Small intestine (tissue), 7 donors: Measurements from ENCODE around the gene COX8A. TPM values are rescaled to one million over a fixed set of nuclear protein-coding genes. Genes with fewer than 3 reads are reported as not detected.

ENCODE experiments used
- DNase-seq, 2 donors: peaks; one replicate each; pipeline versions ENCODE4 v3.0.0 to v3.0.0-alpha.2; 2013
- FAIRE-seq: peaks from 2 replicates; lab custom pipeline; 2012; peaks lifted over from hg19 to GRCh38; lab: Jason Lieb, UNC
- H3K27ac ChIP-seq, 3 donors: one replicate each; pipeline ENCODE4 v1.5.1; 2013; ENCODE audit warnings: low read length in 2 of 3, mild to moderate bottlenecking in 2 of 3, control low read depth in 1 of 3, inconsistent platforms in 1 of 3, low read depth in 1 of 3, moderate library complexity in 1 of 3
- H3K27me3 ChIP-seq, 3 donors: one replicate each; pipeline ENCODE4 v1.6.1; 2013; ENCODE audit warnings: low read length in 3 of 3, inconsistent platforms in 1 of 3; ENCODE audit not compliant: control insufficient read depth in 3 of 3, insufficient read depth in 3 of 3
- H3K36me3 ChIP-seq, 3 donors: one replicate each; pipeline ENCODE4 v1.6.1; 2013; ENCODE audit warnings: low read length in 3 of 3, inconsistent platforms in 1 of 3, low read depth in 1 of 3, mild to moderate bottlenecking in 1 of 3, moderate library complexity in 1 of 3; ENCODE audit not compliant: control insufficient read depth in 3 of 3, insufficient read depth in 2 of 3
- H3K4me1 ChIP-seq, 3 donors: one replicate each; pipeline ENCODE4 v1.6.1; 2013; ENCODE audit warnings: low read length in 2 of 3, inconsistent platforms in 1 of 3, low read depth in 1 of 3, mild to moderate bottlenecking in 1 of 3, moderate library complexity in 1 of 3; ENCODE audit not compliant: control insufficient read depth in 3 of 3, insufficient read depth in 2 of 3
- H3K4me3 ChIP-seq, 3 donors: one replicate each; pipeline ENCODE4 v1.5.1; 2013; ENCODE audit warnings: low read length in 3 of 3, control low read depth in 1 of 3, inconsistent platforms in 1 of 3, low read depth in 1 of 3, mild to moderate bottlenecking in 1 of 3, moderate library complexity in 1 of 3
- H3K9me3 ChIP-seq, 2 donors: one replicate each; pipeline ENCODE4 v1.6.1; 2013; ENCODE audit warnings: low read depth in 1 of 2, low read length in 1 of 2; ENCODE audit not compliant: control insufficient read depth in 2 of 2, insufficient read depth in 1 of 2
- WGBS, 3 donors: extraction: QIAGEN DNeasy Blood & Tissue Kit; methylation state at CpG; one replicate each; pipeline ENCODE4 v1.1.7; 2013; 5-methylcytosine and 5-hydroxymethylcytosine counted together
- polyA plus RNA-seq, 4 donors: library from polyadenylated mRNA; stranded (reverse) in 3 of 4; unstranded in 1 of 4; fragments of 200-250 nt in 3 of 4; fragments of 120-200 nt in 1 of 4; gene quantifications; one replicate each; pipeline versions ENCODE4 v1.2.1 to v1.2.3, GENCODE V29; 2013
- donor health status: healthy with polysubstance abuse.
- donor health status: control.
- donor health status: control.
- donor health status: Bipolar disorder and iron deficiency.
- donor health status: healthy.

COX8A gene
- polyA plus RNA-seq, 4 donors, result 331 to 1,570 (median 1,390) TPM

DNA sequence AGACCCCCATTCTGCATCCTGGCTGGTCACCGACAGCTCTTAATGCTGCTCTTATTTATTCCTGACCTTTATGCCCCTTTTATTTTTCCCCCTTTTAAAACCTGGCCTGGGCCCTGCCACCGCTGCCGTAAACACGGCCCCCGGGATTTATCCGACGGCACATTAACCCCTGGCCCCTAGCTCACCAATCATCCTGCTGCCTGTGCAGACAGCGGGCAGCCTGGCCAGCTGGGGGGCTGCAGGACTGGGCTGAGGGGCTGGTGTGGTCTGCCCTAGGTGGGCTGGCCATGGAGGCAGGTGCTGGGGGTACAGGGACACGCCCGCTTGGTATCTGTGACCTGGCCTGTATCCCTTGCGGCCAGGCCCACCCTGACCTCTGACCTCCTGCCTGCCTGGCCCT lies 39.9 kb downstream of the COX8A start:
- Histone ChIP-seq H3K27me3 (peaks cover 0 to 1% (median 0%) of the 10 kb centered on the region in 3 donors), H3K27ac (no peak overlapping the region), H3K4me3 (no peak overlapping the region), H3K36me3 (peaks cover 0 to 3% (median 0%) of the 10 kb centered on the region in 3 donors), H3K4me1 (no peaks in the 10 kb centered on the region), H3K9me3 (peaks cover 0 to 11% of the 10 kb centered on the region in 2 donors)
- no peak for FAIRE-seq
- DNase-seq, result no peak
- 83 to 95% (median 94%) methylated on average over 11 of the region's 11 CpGs for WGBS, 3 donors

DNA sequence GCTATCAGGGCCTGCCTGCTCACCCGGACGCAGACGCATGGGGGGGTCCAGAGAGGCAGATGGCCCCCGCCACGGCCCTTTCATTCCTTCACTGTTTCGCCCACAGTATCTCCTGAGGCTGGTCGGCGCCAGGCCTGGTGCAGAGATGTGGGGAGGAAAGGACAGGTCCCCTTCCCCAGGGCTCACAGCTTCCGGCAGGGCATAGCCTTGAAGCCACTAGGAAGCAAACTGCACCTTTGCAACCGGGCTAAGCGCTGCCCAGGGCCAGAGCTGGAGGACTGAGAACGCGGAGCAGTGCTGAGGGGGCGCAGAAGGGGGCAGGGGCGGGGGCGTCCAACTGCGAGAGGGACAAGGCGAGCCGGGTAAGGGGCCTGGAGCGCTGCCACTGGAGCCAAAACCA lies 41.1 kb downstream of the COX8A start:
- Histone ChIP-seq H3K4me1 (no peaks in the 10 kb centered on the region), H3K36me3 (peaks cover 0 to 2% (median 0%) of the 10 kb centered on the region in 3 donors), H3K27ac (no peak overlapping the region), H3K4me3 (no peak overlapping the region), H3K9me3 (peaks cover 0 to 7% of the 10 kb centered on the region in 2 donors), H3K27me3 (no peaks in the 10 kb centered on the region)
- DNase-seq, result no peak
- WGBS, 3 donors, result 88 to 92% (median 88%) methylated on average over 18 to 20 of the region's 20 CpGs
- no peak for FAIRE-seq

DNA sequence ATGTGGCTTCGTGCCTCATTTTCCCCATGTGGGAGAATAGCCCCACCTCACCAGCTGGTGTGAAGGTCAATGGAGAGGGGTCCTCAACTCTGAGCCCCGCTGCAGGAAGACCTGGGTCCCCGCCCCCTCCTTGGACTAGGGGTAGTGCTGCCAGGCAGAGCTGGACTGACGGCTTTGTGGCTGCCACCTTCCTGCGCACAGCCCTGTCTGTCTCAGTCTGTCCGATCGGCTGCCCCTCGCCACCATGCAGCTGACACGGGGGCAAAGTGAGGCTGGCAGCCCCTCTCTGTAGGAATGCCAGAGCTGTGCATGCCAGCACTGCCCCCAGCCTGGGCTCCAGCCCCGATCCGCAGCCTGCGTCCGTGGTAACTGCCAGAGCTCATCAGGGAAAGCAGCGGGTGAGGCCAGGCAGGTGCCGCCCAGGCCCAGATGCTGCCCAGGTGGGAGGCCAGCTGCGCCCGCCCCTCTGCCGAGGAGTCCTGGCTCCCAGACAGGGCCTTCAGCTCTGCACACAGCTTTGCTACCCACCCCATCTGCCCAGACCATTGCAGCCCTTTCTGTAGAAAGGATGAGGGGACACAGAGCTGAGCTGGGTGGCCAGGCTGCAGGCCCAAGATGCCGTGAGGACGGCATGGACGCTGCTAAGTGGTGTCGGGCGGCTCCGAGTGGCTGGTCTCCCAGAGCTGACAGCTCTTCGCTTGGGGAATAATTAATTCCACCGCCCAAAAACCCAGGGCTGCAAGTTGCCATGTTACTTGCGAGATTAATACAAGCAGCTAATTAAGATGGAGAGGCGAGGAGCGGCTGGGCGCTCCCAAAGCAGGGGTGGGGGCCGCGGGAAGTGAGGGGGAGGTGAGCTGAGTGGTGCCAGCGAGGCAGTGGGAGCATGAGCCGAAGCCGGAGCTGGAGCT lies 41.8 kb downstream of the COX8A start:
- DNase-seq, result no peak
- H3K9me3 ChIP-seq, result peaks cover 0 to under 1% of the 10 kb centered on the region in 2 donors
- H3K4me3 ChIP-seq, result no peak overlapping the region
- H3K27ac ChIP-seq, result no peak overlapping the region
- no peak for FAIRE-seq
- 88 to 91% (median 90%) methylated on average over 30 to 35 of the region's 35 CpGs for WGBS, 3 donors
- H3K27me3 ChIP-seq, result no peaks in the 10 kb centered on the region
- H3K36me3 ChIP-seq, result peaks cover 0 to 2% (median 0%) of the 10 kb centered on the region in 3 donors
- H3K4me1 ChIP-seq, result no peaks in the 10 kb centered on the region

DNA sequence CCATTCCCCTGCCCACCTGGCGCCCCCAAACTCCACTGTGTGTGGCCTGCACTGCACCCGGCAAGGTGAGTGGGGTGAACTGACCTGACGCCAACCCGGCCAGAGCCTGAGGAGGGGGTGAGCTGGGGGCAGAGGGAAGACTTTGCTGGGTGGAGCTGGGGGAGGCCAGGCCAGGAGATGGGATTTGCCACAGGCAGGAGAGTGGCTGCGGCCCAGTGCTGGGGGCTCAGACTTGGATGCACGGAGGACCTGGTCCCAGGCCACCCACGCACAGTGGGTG lies 43.5 kb downstream of the COX8A start:
- no peak for DNase-seq
- WGBS, 3 donors, result 42 to 88% (median 57%) methylated on average over 6 to 7 of the region's 7 CpGs
- no peaks in the 10 kb centered on the region for H3K27me3 ChIP-seq

DNA sequence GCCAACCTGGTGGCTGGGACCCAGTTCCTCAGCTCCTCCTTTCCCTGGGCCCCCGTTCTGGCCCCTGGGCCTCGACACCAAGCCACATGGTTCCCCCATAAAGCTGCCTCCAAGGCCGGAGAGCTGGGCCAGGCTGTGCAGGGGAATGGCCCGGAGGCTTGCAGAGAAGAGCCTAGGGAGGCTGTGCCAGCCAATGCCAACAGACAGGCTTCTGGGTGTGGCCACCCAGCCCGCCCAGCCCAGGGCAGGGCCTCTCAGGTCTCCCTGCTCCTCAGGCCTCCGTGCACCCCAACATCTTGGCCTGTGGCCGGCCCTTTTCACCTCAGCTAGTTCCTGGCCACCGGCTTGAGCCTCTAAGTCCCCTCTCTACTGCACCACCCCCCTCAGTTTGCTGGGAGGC lies 43.9 kb downstream of the COX8A start:
- DNase-seq (peak in 1 of 2 donors; percentile 38), FAIRE-seq (no peak)
- no peaks in the 10 kb centered on the region for H3K27me3 ChIP-seq
- H3K27ac ChIP-seq, result no peak overlapping the region
- H3K36me3 ChIP-seq, result peaks cover 0 to under 1% (median 0%) of the 10 kb centered on the region in 3 donors
- H3K4me1 ChIP-seq, result peaks cover 0 to 2% (median 0%) of the 10 kb centered on the region in 3 donors
- H3K9me3 ChIP-seq, result no peaks in the 10 kb centered on the region
- 19 to 75% (median 34%) methylated on average over 6 to 8 of the region's 8 CpGs for WGBS, 3 donors
- H3K4me3 ChIP-seq, result no peak overlapping the region

More for the DNA sequence above, 43.5 kb downstream of the COX8A start:
- no peaks in the 10 kb centered on the region for H3K9me3 ChIP-seq
- no peak for FAIRE-seq
- H3K36me3 ChIP-seq, result peaks cover 0 to 2% (median 0%) of the 10 kb centered on the region in 3 donors
- H3K27ac ChIP-seq, result no peak overlapping the region
- peaks cover 0 to 2% (median 0%) of the 10 kb centered on the region in 3 donors for H3K4me1 ChIP-seq
- no peak overlapping the region for H3K4me3 ChIP-seq

DNA sequence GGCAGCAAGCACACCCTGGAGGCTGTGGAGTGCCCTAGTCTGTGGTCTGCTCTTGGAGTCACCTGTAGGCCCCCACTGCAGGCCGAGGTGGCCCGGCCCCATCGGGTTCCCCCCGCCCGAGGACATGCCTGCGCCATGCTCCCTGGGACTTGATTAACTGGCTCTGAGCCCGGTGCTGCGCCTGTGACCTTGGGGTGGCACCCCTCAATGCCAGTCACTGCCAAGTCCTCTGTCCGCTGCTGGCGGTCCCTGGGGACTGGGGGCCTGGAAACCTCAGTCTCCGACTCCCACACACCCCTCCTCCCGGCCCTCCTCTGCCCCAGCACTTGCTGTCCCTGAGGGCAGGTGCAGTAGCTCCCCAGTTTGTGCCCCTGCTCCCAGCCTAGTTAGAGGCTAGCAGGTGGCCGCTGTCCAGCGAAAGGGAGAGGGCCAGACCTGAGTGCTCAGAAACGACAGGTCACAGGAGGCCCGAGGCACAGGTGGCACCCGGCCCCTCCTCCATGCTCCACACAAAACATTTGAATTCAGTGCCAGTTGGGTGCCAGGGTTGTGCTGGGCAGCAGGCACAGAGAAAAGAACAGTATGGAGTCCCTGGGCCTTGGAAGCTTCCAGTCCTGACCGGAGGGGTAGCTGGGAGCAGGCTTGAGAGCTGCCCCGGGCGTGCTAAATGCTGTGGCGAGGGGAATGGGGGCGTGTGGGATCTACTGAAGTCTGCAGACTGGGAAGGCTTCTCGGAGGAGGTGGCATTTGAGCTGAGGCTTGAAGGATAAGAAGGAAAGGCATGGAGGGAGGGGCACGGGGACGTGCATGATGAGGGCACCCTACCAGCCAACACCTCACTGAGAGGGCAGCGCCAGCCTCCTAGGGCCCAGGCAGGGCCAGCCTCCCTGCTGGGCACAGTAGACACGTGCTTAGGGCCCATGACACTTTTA lies 45.0 kb downstream of the COX8A start:
- H3K27ac ChIP-seq, result no peak overlapping the region
- FAIRE-seq, result no peak

DNA sequence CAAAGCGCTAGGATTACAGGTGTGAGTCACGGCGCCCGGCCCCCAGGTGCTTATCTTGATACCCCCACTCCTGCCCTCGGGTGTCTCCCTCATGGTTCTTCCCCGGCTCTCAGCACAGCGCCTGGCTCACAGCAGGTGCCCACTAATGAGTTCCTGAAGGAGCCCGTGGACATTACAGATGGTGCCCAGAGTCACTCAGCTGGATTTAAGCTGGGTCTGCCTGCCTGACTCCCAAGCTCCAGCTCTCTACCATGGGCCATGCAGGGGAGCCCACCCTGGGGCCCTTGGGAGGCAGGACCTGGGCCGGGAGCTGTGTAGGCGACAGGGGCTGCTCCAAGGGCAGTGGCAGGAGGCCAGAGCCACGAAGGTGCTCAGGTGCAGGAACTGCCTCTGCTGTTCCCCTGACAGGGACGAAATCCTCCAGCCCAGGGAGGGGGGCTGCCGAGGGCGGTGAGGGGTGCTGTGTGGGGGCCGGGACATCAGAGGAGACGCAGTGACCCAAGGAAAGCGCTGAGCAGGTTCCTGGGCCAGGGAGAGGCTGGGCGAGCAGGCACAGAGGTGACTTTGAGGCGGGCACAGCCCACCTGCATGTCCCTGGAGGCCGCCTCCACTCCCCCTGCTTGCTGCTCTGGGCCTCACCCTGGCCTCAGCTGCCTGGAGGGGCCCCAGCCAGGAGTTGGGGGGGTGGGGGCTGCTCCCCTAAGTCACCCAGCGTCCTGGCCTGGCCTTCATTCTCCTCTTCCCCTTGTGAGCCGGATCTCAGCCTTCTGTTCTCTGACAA lies 46.7 kb downstream of the COX8A start:
- no peak overlapping the region for H3K27ac ChIP-seq
- 72 to 81% (median 81%) methylated on average over 21 to 22 of the region's 22 CpGs for WGBS, 3 donors
- H3K4me1 ChIP-seq, result peaks cover 0 to 2% (median 0%) of the 10 kb centered on the region in 3 donors
- no peaks in the 10 kb centered on the region for H3K36me3 ChIP-seq
- FAIRE-seq (no peak), DNase-seq (no peak)
- no peaks in the 10 kb centered on the region for H3K9me3 ChIP-seq
- H3K27me3 ChIP-seq, result no peaks in the 10 kb centered on the region
- no peak overlapping the region for H3K4me3 ChIP-seq

More for the DNA sequence above, 45.0 kb downstream of the COX8A start:
- no peak for DNase-seq
- no peaks in the 10 kb centered on the region for H3K36me3 ChIP-seq
- peaks cover 0 to 2% (median 0%) of the 10 kb centered on the region in 3 donors for H3K4me1 ChIP-seq
- no peak overlapping the region for H3K4me3 ChIP-seq
- H3K9me3 ChIP-seq, result no peaks in the 10 kb centered on the region
- 39 to 78% (median 54%) methylated on average over 27 of the region's 27 CpGs for whole genome bisulfite sequencing, 3 donors
- H3K27me3 ChIP-seq, result no peaks in the 10 kb centered on the region

DNA sequence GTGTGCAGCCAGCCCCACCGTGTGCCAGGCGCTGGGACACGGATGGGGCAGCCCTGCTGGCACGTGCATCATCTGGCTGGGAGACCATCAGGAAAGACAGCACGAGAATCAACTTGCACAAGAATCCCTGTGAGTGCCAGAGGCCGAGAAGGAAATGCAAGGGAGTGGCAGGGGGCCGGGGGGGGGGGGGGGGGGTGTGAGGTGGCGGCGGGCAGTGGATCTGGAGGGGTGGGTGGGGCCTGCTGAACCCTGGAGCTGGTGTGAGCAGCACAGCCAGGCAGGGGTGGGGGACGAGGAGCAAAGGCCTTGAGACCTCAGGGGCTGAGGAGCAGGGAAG lies 47.3 kb downstream of the COX8A start:
- FAIRE-seq, result no peak
- Histone ChIP-seq H3K27me3 (no peaks in the 10 kb centered on the region), H3K9me3 (no peaks in the 10 kb centered on the region), H3K27ac (no peak overlapping the region), H3K4me1 (peaks cover 0 to 2% (median 0%) of the 10 kb centered on the region in 3 donors), H3K4me3 (no peak overlapping the region), H3K36me3 (no peaks in the 10 kb centered on the region)
- DNase-seq, result no peak
- 36 to 57% (median 48%) methylated on average over 7 to 10 of the region's 10 CpGs for WGBS, 3 donors
